Measurements from ENCODE around the gene FHIP1A. TPM values are rescaled to one million over a fixed set of nuclear protein-coding genes. Genes with fewer than 3 reads are reported as not detected.
A peak's percentile ranks its signal among the peaks of the same experiment; 100 is the strongest.

Gene FHIP1A
- total RNA-seq, 2 donors from 2014 or later = 11.6 to 11.8 TPM

GRCh38 chr4:151409470-151410313, 716 bp downstream of the FHIP1A start:
- Histone ChIP-seq H3K4me3 (peak overlapping the region; percentile 47 to 60), H3K27me3 (no peaks in the 10 kb centered on the region), H3K36me3 (no peaks in the 10 kb centered on the region), H3K27ac (peak overlapping the region; percentile 70 to 72), H3K9me3 (no peaks in the 10 kb centered on the region), H3K4me1 (peaks cover 0 to 21% of the 10 kb centered on the region in 2 donors)
- DNase-seq (ENCODE audit: low spot score) = no peak
- no peak for TF ChIP-seq CTCF (IDR thresholded peaks at IDR 0.05)

- DNase-seq (ENCODE audit: low spot score) = no peak
- no peaks in the 10 kb centered on the region for H3K27me3 ChIP-seq
- no peak for TF ChIP-seq CTCF (IDR thresholded peaks at IDR 0.05)
- no peaks in the 10 kb centered on the region for H3K9me3 ChIP-seq
- no peak overlapping the region for H3K27ac ChIP-seq
- H3K36me3 ChIP-seq = no peaks in the 10 kb centered on the region
- no peak overlapping the region for H3K4me3 ChIP-seq
- no peaks in the 10 kb centered on the region for H3K4me1 ChIP-seq
Measured at GRCh38 chr4:151415978-151416377, 7.0 kb downstream of the FHIP1A start.

- no peak for TF ChIP-seq CTCF (IDR thresholded peaks at IDR 0.05)
- Histone ChIP-seq H3K9me3 (no peaks in the 10 kb centered on the region), H3K36me3 (no peaks in the 10 kb centered on the region), H3K27me3 (no peaks in the 10 kb centered on the region), H3K4me1 (no peaks in the 10 kb centered on the region), H3K27ac (no peak overlapping the region), H3K4me3 (no peak overlapping the region)
- DNase-seq (ENCODE audit: low spot score) = no peak
Measured at GRCh38 chr4:151417164-151417571, 8.2 kb downstream of the FHIP1A start.

GRCh38 chr4:151417766-151418376, 8.9 kb downstream of the FHIP1A start:
- DNase-seq (ENCODE audit: low spot score) = no peak
- no peak overlapping the region for H3K4me3 ChIP-seq
- H3K9me3 ChIP-seq = no peaks in the 10 kb centered on the region
- no peak overlapping the region for H3K27ac ChIP-seq
- no peaks in the 10 kb centered on the region for H3K27me3 ChIP-seq
- no peaks in the 10 kb centered on the region for H3K36me3 ChIP-seq
- no peak for TF ChIP-seq CTCF (IDR thresholded peaks at IDR 0.05)
- no peaks in the 10 kb centered on the region for H3K4me1 ChIP-seq

GRCh38 chr4:151418385-151418784, 9.4 kb downstream of the FHIP1A start:
- Histone ChIP-seq H3K27ac (no peak overlapping the region), H3K27me3 (no peaks in the 10 kb centered on the region), H3K9me3 (no peaks in the 10 kb centered on the region), H3K4me3 (no peak overlapping the region), H3K4me1 (no peaks in the 10 kb centered on the region), H3K36me3 (no peaks in the 10 kb centered on the region)
- no peak for DNase-seq (ENCODE audit: low spot score)
- no peak for TF ChIP-seq CTCF (IDR thresholded peaks at IDR 0.05)

Data from right atrium auricular region (tissue), 2 donors.